ENCODE measurements around the gene SCLY. TPM values are rescaled to one million over a fixed set of nuclear protein-coding genes. Genes with fewer than 3 reads are reported as not detected.

SCLY gene
- total RNA-seq, 4 donors from 2014 or later: 5.5 to 14.5 (median 9.6) TPM

DNA sequence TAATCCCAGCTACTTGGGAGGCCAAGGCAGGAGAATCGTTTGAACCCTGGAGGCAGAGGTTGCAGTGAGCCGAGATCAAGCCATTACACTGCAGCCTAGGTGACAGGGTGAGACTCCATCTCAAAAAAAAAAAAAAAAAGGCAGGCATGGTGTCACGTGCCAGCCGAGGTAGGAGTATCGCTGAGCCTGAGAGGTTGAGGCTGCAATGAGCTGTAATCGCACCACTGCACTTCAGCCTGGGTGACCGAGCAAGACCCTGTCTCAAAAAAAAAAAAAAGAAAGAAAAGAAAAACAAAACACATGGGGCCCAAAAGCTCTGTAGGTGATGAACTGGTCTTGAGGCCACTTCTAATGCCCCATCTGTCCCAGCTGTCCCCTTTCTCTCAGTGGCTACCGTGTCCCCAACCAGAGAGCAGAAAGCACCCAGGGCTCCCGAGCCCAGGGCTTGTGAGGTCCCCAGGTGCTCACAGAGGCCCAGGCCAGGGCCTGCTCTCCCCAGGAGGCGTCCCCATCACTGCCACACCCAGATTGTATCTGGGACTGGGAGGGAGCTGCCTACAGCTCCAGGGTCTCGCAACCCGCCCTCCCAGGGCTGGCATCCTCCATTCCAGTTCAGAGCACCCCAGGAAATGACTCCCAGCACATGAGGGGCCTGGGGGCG lies 86.2 kb downstream of the SCLY start:
- no peak overlapping the region for H3K4me3 ChIP-seq
- DNase-seq (ENCODE audit: low spot score in 2 of 2): no peak
- H3K27me3 ChIP-seq: no peaks in the 10 kb centered on the region
- H3K4me1 ChIP-seq: peaks cover 19% of the 10 kb centered on the region
- 79% methylated on average over 12 of the region's 13 CpGs for WGBS
- no peak overlapping the region for H3K27ac ChIP-seq
- TF ChIP-seq, protein P1, sequence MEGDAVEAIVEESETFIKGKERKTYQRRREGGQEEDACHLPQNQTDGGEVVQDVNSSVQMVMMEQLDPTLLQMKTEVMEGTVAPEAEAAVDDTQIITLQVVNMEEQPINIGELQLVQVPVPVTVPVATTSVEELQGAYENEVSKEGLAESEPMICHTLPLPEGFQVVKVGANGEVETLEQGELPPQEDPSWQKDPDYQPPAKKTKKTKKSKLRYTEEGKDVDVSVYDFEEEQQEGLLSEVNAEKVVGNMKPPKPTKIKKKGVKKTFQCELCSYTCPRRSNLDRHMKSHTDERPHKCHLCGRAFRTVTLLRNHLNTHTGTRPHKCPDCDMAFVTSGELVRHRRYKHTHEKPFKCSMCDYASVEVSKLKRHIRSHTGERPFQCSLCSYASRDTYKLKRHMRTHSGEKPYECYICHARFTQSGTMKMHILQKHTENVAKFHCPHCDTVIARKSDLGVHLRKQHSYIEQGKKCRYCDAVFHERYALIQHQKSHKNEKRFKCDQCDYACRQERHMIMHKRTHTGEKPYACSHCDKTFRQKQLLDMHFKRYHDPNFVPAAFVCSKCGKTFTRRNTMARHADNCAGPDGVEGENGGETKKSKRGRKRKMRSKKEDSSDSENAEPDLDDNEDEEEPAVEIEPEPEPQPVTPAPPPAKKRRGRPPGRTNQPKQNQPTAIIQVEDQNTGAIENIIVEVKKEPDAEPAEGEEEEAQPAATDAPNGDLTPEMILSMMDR (IDR thresholded peaks at IDR 0.05): no peak
- TF ChIP-seq EP300 (IDR thresholded peaks at IDR 0.05) (no peak), POLR2AphosphoS5 (IDR thresholded peaks at IDR 0.05) (no peak)
- H3K9me3 ChIP-seq: no peaks in the 10 kb centered on the region
- no peaks in the 10 kb centered on the region for H3K36me3 ChIP-seq

GRCh38 chr2:238148981-238149380 lies 88.2 kb downstream of the SCLY start:
- whole genome bisulfite sequencing: 100% methylated on average over 2 of the region's 15 CpGs
- TF ChIP-seq POLR2AphosphoS5 (IDR thresholded peaks at IDR 0.05) (no peak), EP300 (IDR thresholded peaks at IDR 0.05) (no peak), POLR2A (IDR thresholded peaks at IDR 0.05) (no peak)
- TF ChIP-seq, protein P1 (IDR thresholded peaks at IDR 0.05): no peak
- H3K27ac ChIP-seq: no peak overlapping the region
- no peak overlapping the region for H3K4me3 ChIP-seq
- H3K27me3 ChIP-seq: no peaks in the 10 kb centered on the region
- peaks cover under 1% of the 10 kb centered on the region for H3K4me1 ChIP-seq
- H3K9me3 ChIP-seq: no peaks in the 10 kb centered on the region
- H3K36me3 ChIP-seq: no peaks in the 10 kb centered on the region
- DNase-seq (ENCODE audit: low spot score in 2 of 2): no peak

Other genes with a start within 250 kb of the SCLY start
- gene RAMP1, start 201.4 kb upstream of the SCLY start, total RNA-seq: 10 to 100 TPM in 3 of 4 donors, 1 to 10 TPM in 1; 10.0 to 16.1 (median 11.2) TPM
- gene UBE2F, start 94.0 kb upstream of the SCLY start, total RNA-seq: 10 to 100 TPM; 32.2 to 63.6 (median 39.7) TPM
- under 1 TPM in 2 of 4 donors, not detected in 2; 0.25 to 0.56 TPM for gene ESPNL, start 39.3 kb downstream of the SCLY start, total RNA-seq
- under 1 TPM in 2 of 4 donors, not detected in 2; 0.13 to 0.23 TPM for gene KLHL30, start 77.7 kb downstream of the SCLY start, total RNA-seq
- not detected for gene ERFE, start 98.0 kb downstream of the SCLY start, total RNA-seq
- gene ILKAP, start 142.7 kb downstream of the SCLY start, total RNA-seq: 10 to 100 TPM; 36.3 to 82.6 (median 49.6) TPM
- 1 to 10 TPM; 4.0 to 10.0 (median 7.0) TPM for gene HES6, start 179.0 kb downstream of the SCLY start, total RNA-seq
- 100 to 1,000 TPM in 1 of 4 donors, 10 to 100 TPM in 3; 24.3 to 105 (median 85.9) TPM for gene PER2, start 227.6 kb downstream of the SCLY start, total RNA-seq

Measured in suprapubic skin (tissue), 4 donors.